ENCODE data around the gene ZNF432. TPM values are rescaled to one million over a fixed set of nuclear protein-coding genes. Genes with fewer than 3 reads are reported as not detected.
"Not testable (repeated sequence)": the region's sequence is repeated elsewhere in the genome, so short reads cannot be mapped to it uniquely, and the experiment has no call there.

The ZNF432 gene
- total RNA-seq, result 10 to 100 TPM; 13.2 to 25.0 (median 18.1) TPM
- polyA plus RNA-seq, result 1 to 10 TPM; 3.0 to 7.9 TPM
- total RNA-seq, result 33.8 reads per million, percentile 62 among the genes with 10 or more reads in this experiment

- peaks cover 3 to 31% (median 10%) of the 10 kb centered on the region in 3 experiments for H3K36me3 ChIP-seq (ENCODE audit: control insufficient read depth in 2 of 3, insufficient read depth in 3 of 3, low read length in 3 of 3)
- peaks cover 10 to 43% (median 25%) of the 10 kb centered on the region in 7 donors for H3K4me1 Mint-ChIP-seq
- no peaks in the 10 kb centered on the region for H3K27me3 ChIP-seq (ENCODE audit: control insufficient read depth in 2 of 2, insufficient read depth in 2 of 2, low read length in 2 of 2)
- peak; percentile 92 for ATAC-seq
- H3K9me3 ChIP-seq (ENCODE audit: control insufficient read depth in 2 of 3, low read length in 3 of 3), result peaks cover 0 to 23% (median 11%) of the 10 kb centered on the region in 3 experiments
- H3K27me3 Mint-ChIP-seq, result no peaks in the 10 kb centered on the region
- DNase-seq, result peak; percentile 75 to 87 (median 82)
- H3K4me3 Mint-ChIP-seq, result peak within 1 kb of the TSS; percentile 95 to 100 (median 98)
- CTCF ChIA-PET, result interaction anchor here (0.7 to 1.6 kb wide), 3 partner anchors 39 to 188 kb away, joined by 3 to 4 read pairs (median 4); no protein-coding TSS in a partner anchor
- peak within 1 kb of the TSS; percentile 78 for H3K4me3 ChIP-seq (ENCODE audit: low read length)
- H3K27ac Mint-ChIP-seq, result peak within 1 kb of the TSS; percentile 97 to 99 (median 99)
- peak within 1 kb of the TSS; percentile 97 for H3K27ac ChIP-seq (ENCODE audit: low read depth, low read length)
- POLR2A ChIA-PET, result interaction anchor here (0.6 to 2.1 kb wide), 14 partner anchors 13 to 1472 kb away, joined by 3 to 25 read pairs (median 3); partner anchors contain the start of genes PPP2R1A, ZNF347, ZNF614 and ZNF615
- H3K4me1 ChIP-seq (ENCODE audit: control insufficient read depth in 2 of 2, insufficient read depth in 2 of 2, low read length in 2 of 2), result peaks cover 0 to 7% of the 10 kb centered on the region in 2 donors
- H3K36me3 Mint-ChIP-seq, result peaks cover 33 to 71% (median 53%) of the 10 kb centered on the region in 5 donors
- H3K9me3 Mint-ChIP-seq, result peaks cover 3 to 91% (median 45%) of the 10 kb centered on the region in 11 donors
- intact Hi-C loops (cut with micrococcal nuclease), result loop anchor here (1.0 to 10.0 kb wide), 15 partner anchors 21 to 1472 kb away; partner anchors contain the start of genes ZNF350 (in 2 of the 2), ZNF613 (in 2 of the 2), ZNF614 (in 2 of the 2) and ZNF615 (in 2 of the 2)
These were observed at the start of gene ZNF432 for GRCh38 chr19:52048555-52049501. Gene ZNF432, minus strand, starts transcription at chr19:52048838. Its CDS starts 1,970 bp downstream, at chr19:52046868.

GRCh38 chr19:52096416-52096815 is 47.8 kb upstream of the ZNF432 start:
- H3K4me1 ChIP-seq (ENCODE audit: control insufficient read depth in 2 of 2, insufficient read depth in 2 of 2, low read length in 2 of 2); DNase-seq; H3K4me3 ChIP-seq (ENCODE audit: low read length); H3K27me3 ChIP-seq (ENCODE audit: control insufficient read depth in 2 of 2, insufficient read depth in 2 of 2, low read length in 2 of 2); intact Hi-C loops (cut with micrococcal nuclease); H3K27ac ChIP-seq (ENCODE audit: low read depth, low read length); POLR2A ChIA-PET; CTCF ChIA-PET; H3K27me3 Mint-ChIP-seq; ATAC-seq: not testable (repeated sequence)
- Mint-ChIP-seq H3K4me3 (peak overlapping the region; percentile 87 to 99 (median 96)), H3K36me3 (peaks cover 33 to 60% (median 43%) of the 10 kb centered on the region in 5 donors), H3K27ac (peak overlapping the region in 1 of 9 donors; percentile 6), H3K9me3 (peaks cover 14 to 100% (median 58%) of the 10 kb centered on the region in 11 donors), H3K4me1 (peaks cover 23 to 41% (median 34%) of the 10 kb centered on the region in 7 donors)
- Histone ChIP-seq H3K36me3 (ENCODE audit: control insufficient read depth in 2 of 3, insufficient read depth in 3 of 3, low read length in 3 of 3) (peaks cover 0 to 35% (median 0%) of the 10 kb centered on the region in 3 experiments), H3K9me3 (ENCODE audit: control insufficient read depth in 2 of 3, low read length in 3 of 3) (peaks cover 0 to 59% (median 11%) of the 10 kb centered on the region in 3 experiments)

- peaks cover 0 to 45% (median 0%) of the 10 kb centered on the region in 3 experiments for H3K36me3 ChIP-seq (ENCODE audit: control insufficient read depth in 2 of 3, insufficient read depth in 3 of 3, low read length in 3 of 3)
- ChIA-PET CTCF (no interaction called here), POLR2A (interaction anchor here (0.7 kb wide), 1 partner anchor 46 kb away, joined by 3 read pairs; the partner anchor contains the start of gene ZNF432)
- peaks cover 43 to 70% (median 51%) of the 10 kb centered on the region in 5 donors for H3K36me3 Mint-ChIP-seq
- H3K4me3 Mint-ChIP-seq, result peak within 1 kb of the TSS; percentile 87 to 99 (median 96)
- intact Hi-C loops (cut with micrococcal nuclease), result loop anchor here (1.0 to 2.0 kb wide), 8 partner anchors 45 to 640 kb away; partner anchors contain the start of genes ZNF432 (in 2 of the 2), ZNF614 (in 2 of the 2), ZNF350 (in 1 of the 2) and ZNF611 (in 1 of the 2)
- peak within 1 kb of the TSS; percentile 62 to 99 (median 94) for H3K27ac Mint-ChIP-seq
- DNase-seq (peak; percentile 64 to 84 (median 75)), ATAC-seq (peak; percentile 98)
- no peaks in the 10 kb centered on the region for H3K27me3 Mint-ChIP-seq
- H3K27me3 ChIP-seq (ENCODE audit: control insufficient read depth in 2 of 2, insufficient read depth in 2 of 2, low read length in 2 of 2), result no peaks in the 10 kb centered on the region
- peaks cover 24 to 47% (median 39%) of the 10 kb centered on the region in 7 donors for H3K4me1 Mint-ChIP-seq
- H3K9me3 Mint-ChIP-seq, result peaks cover 19 to 100% (median 67%) of the 10 kb centered on the region in 11 donors
- H3K4me3 ChIP-seq (ENCODE audit: low read length), result peak within 1 kb of the TSS; percentile 86
- H3K27ac ChIP-seq (ENCODE audit: low read depth, low read length), result peak within 1 kb of the TSS; percentile 81
- H3K9me3 ChIP-seq (ENCODE audit: control insufficient read depth in 2 of 3, low read length in 3 of 3), result peaks cover 0 to 68% (median 11%) of the 10 kb centered on the region in 3 experiments
- H3K4me1 ChIP-seq (ENCODE audit: control insufficient read depth in 2 of 2, insufficient read depth in 2 of 2, low read length in 2 of 2), result peaks cover 0 to 9% of the 10 kb centered on the region in 2 donors
These were observed 46.8 kb upstream of the ZNF432 start, which contains the start of gene ZNF841 for GRCh38 chr19:52095172-52096014. Gene ZNF841, minus strand, starts transcription at chr19:52095765. Its CDS starts 10,964 bp downstream, at chr19:52084801.

GRCh38 chr19:52094526-52095130 is 46.0 kb upstream of the ZNF432 start:
- DNase-seq, result peak in 2 of 9 donors; percentile 1 to 7
- peak overlapping the region; percentile 62 to 99 (median 94) for H3K27ac Mint-ChIP-seq
- intact Hi-C loops (cut with micrococcal nuclease), result loop anchor here (1.0 to 2.0 kb wide), 8 partner anchors 46 to 641 kb away; partner anchors contain the start of genes ZNF432 (in 2 of the 2), ZNF614 (in 2 of the 2), ZNF350 (in 1 of the 2) and ZNF611 (in 1 of the 2)
- H3K27me3 Mint-ChIP-seq, result no peaks in the 10 kb centered on the region
- H3K9me3 Mint-ChIP-seq, result peaks cover 17 to 100% (median 70%) of the 10 kb centered on the region in 11 donors
- peaks cover 50 to 73% (median 56%) of the 10 kb centered on the region in 5 donors for H3K36me3 Mint-ChIP-seq
- Histone ChIP-seq H3K4me1 (ENCODE audit: control insufficient read depth in 2 of 2, insufficient read depth in 2 of 2, low read length in 2 of 2) (peaks cover 0 to 9% of the 10 kb centered on the region in 2 donors), H3K36me3 (ENCODE audit: control insufficient read depth in 2 of 3, insufficient read depth in 3 of 3, low read length in 3 of 3) (peaks cover 0 to 53% (median 3%) of the 10 kb centered on the region in 3 experiments), H3K27me3 (ENCODE audit: control insufficient read depth in 2 of 2, insufficient read depth in 2 of 2, low read length in 2 of 2) (no peaks in the 10 kb centered on the region), H3K9me3 (ENCODE audit: control insufficient read depth in 2 of 3, low read length in 3 of 3) (peaks cover 0 to 68% (median 8%) of the 10 kb centered on the region in 3 experiments), H3K4me3 (ENCODE audit: low read length) (peak overlapping the region; percentile 86), H3K27ac (ENCODE audit: low read depth, low read length) (peak overlapping the region; percentile 81)
- peak overlapping the region; percentile 87 to 99 (median 96) for H3K4me3 Mint-ChIP-seq
- peaks cover 25 to 47% (median 41%) of the 10 kb centered on the region in 7 donors for H3K4me1 Mint-ChIP-seq
- ChIA-PET CTCF (no interaction called here), POLR2A (interaction anchor here (0.6 kb wide), 1 partner anchor 138 kb away, joined by 3 read pairs; no protein-coding TSS in a partner anchor)
- ATAC-seq, result no peak

- peaks cover 8 to 100% (median 78%) of the 10 kb centered on the region in 11 donors for H3K9me3 Mint-ChIP-seq
- intact Hi-C loops (cut with micrococcal nuclease), result no loop called here
- peak overlapping the region in 1 of 10 donors; percentile 49 for H3K4me3 Mint-ChIP-seq
- ATAC-seq, result no peak
- H3K27ac Mint-ChIP-seq, result no peak overlapping the region
- Histone ChIP-seq H3K9me3 (ENCODE audit: control insufficient read depth in 2 of 3, low read length in 3 of 3) (peaks cover 0 to 69% (median 4%) of the 10 kb centered on the region in 3 experiments), H3K27me3 (ENCODE audit: control insufficient read depth in 2 of 2, insufficient read depth in 2 of 2, low read length in 2 of 2) (no peaks in the 10 kb centered on the region), H3K4me3 (ENCODE audit: low read length) (no peak overlapping the region), H3K4me1 (ENCODE audit: control insufficient read depth in 2 of 2, insufficient read depth in 2 of 2, low read length in 2 of 2) (no peaks in the 10 kb centered on the region), H3K27ac (ENCODE audit: low read depth, low read length) (no peak overlapping the region), H3K36me3 (ENCODE audit: control insufficient read depth in 2 of 3, insufficient read depth in 3 of 3, low read length in 3 of 3) (peaks cover 12 to 90% (median 17%) of the 10 kb centered on the region in 3 experiments)
- POLR2A ChIA-PET, result no interaction called here
- peaks cover 2 to 10% (median 7%) of the 10 kb centered on the region in 7 donors for H3K4me1 Mint-ChIP-seq
- peaks cover 64 to 100% (median 95%) of the 10 kb centered on the region in 5 donors for H3K36me3 Mint-ChIP-seq
- H3K27me3 Mint-ChIP-seq, result no peaks in the 10 kb centered on the region
- no peak for DNase-seq
- CTCF ChIA-PET, result no interaction called here
These were observed 37.8 kb upstream of the ZNF432 start for GRCh38 chr19:52086481-52086880.
